Transverse colon (tissue), 4 donors: ENCODE data around the gene MFN1. TPM values are rescaled to one million over a fixed set of nuclear protein-coding genes. Genes with fewer than 3 reads are reported as not detected.

Experiments used
- DNase-seq: peaks from one replicate; pipeline ENCODE4 v3.0.0-alpha.2; 2019
- H3K27ac ChIP-seq, 4 donors: fragments of 200-600 bp; sonication (generic); 2 replicates each; pipeline ENCODE4 v1.5.1; 2016 to 2018; ENCODE audit warnings: inconsistent platforms in 4 of 4
- H3K27me3 ChIP-seq: fragments of 200-600 bp; sonication (generic); 2 replicates; pipeline ENCODE4 v1.5.1; 2017; ENCODE audit warnings: inconsistent platforms
- H3K36me3 ChIP-seq, 4 donors: fragments of 200-600 bp; sonication (generic); 2 replicates each; pipeline ENCODE4 v1.5.1; 2017 to 2019; ENCODE audit warnings: inconsistent platforms in 4 of 4
- H3K4me1 ChIP-seq, 4 donors: fragments of 200-600 bp; sonication (generic); 2 replicates each; pipeline ENCODE4 v1.5.1; 2017 to 2020; ENCODE audit warnings: inconsistent platforms in 4 of 4
- H3K4me3 ChIP-seq, 4 donors: fragments of 200-600 bp; sonication (generic); 1 replicate in 1 of 4; 2 replicates in 3 of 4; pipeline versions ENCODE4 v1.5.1 to v1.6.1; 2017 to 2019; ENCODE audit warnings: inconsistent platforms in 4 of 4
- H3K9me3 ChIP-seq, 2 donors: fragments of 200-600 bp; sonication (generic); 2 replicates each; pipeline ENCODE4 v1.5.1; 2017 to 2019; ENCODE audit warnings: inconsistent platforms in 2 of 2
- EP300 ChIP-seq: sonication (generic); formaldehyde crosslinking; IDR thresholded peaks from one replicate; pipeline ENCODE4 v1.6.1; 2017; ENCODE audit warnings: antibody characterized with exemption, low read depth
- POLR2A ChIP-seq: fragments of 450-650 bp; IDR thresholded peaks from one replicate; pipeline ENCODE4 v1.6.1; 2016; ENCODE audit warnings: antibody characterized with exemption, mild to moderate bottlenecking, moderate library complexity
- POLR2AphosphoS5 ChIP-seq, 3 donors: sonication (generic); formaldehyde crosslinking; IDR thresholded peaks; one replicate each; pipeline ENCODE4 v1.6.1; 2016; ENCODE audit warnings: antibody characterized with exemption in 3 of 3
- WGBS, 2 donors: methylation state at CpG; one replicate each; pipeline ENCODE4 v1.1.5; 2018; ENCODE audit warnings: low coverage in 1 of 2; 5-methylcytosine and 5-hydroxymethylcytosine counted together
- in situ Hi-C, 4 donors: fragments of 200-750 bp; cut with MboI; loops; one replicate each; pipeline versions ENCODE4 v1.15.0 to v1.15.1; 2017; ENCODE audit warnings: low sequenced_read_pairs in 3 of 4, low pct_ligation_motif_present in 1 of 4, low pct_unique_long_range_greater_than_20kb in 1 of 4
- intact Hi-C: fragments of 100-400 bp; cut with DNase I; formaldehyde crosslinking; loops from one replicate; pipeline ENCODE4 v1.15.1; 2023; ENCODE audit warnings: low total_unique reads
- total RNA-seq, 4 donors: library from RNA; depleted of rRNA; stranded (reverse); fragments of >200 nt; gene quantifications; one replicate each; pipeline ENCODE4 v1.1.0, GENCODE V29; 2016
- TF ChIP-seq, protein P1 (sequence below), 5 experiments: fragments of 200-600 bp in 3 of 5; fragments of 450-650 bp in 2 of 5; sonication (generic) in 3 of 5; IDR thresholded peaks; 1 replicate in 2 of 5; 2 replicates in 3 of 5; pipeline ENCODE4 v1.5.1; 2016 to 2017; ENCODE audit warnings: antibody characterized with exemption in 5 of 5, inconsistent platforms in 3 of 5, mild to moderate bottlenecking in 2 of 5, moderate library complexity in 1 of 5

MFN1 gene
- total RNA-seq, 4 donors from 2014 or later: 46.8 to 69.4 (median 62.6) TPM

DNA sequence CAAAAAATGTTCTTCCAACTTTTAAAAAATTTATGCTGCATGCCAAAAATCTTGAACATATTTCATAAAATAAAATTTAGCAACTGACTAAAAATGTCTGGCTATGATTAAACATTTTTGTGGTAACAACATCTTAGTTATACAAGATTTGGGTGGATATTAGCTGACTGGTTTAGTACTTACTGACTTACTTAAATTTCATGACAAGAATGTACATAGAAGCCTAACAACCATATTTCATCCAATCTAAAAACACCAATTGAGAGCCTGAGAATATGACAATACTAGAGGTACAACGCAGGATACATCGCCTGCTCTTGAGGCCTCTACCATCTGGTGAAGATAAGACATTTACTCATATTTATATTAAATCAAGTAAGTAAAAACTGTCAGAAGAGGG is 69.2 kb downstream of the MFN1 start:
- Histone ChIP-seq H3K27me3 (no peaks in the 10 kb centered on the region), H3K27ac (no peak overlapping the region), H3K4me1 (no peaks in the 10 kb centered on the region), H3K9me3 (no peaks in the 10 kb centered on the region), H3K4me3 (no peak overlapping the region), H3K36me3 (no peaks in the 10 kb centered on the region)
- WGBS, 2 donors: 94 to 100% methylated on average over 2 of the region's 2 CpGs
- DNase-seq: no peak
- in situ Hi-C loops (loop anchor here in 1 of 4 donors (25.0 kb wide), 1 partner anchor 146 kb away; the partner anchor contains the start of gene ACTL6A), intact Hi-C loops (no loop called here)
- TF ChIP-seq, protein P1, sequence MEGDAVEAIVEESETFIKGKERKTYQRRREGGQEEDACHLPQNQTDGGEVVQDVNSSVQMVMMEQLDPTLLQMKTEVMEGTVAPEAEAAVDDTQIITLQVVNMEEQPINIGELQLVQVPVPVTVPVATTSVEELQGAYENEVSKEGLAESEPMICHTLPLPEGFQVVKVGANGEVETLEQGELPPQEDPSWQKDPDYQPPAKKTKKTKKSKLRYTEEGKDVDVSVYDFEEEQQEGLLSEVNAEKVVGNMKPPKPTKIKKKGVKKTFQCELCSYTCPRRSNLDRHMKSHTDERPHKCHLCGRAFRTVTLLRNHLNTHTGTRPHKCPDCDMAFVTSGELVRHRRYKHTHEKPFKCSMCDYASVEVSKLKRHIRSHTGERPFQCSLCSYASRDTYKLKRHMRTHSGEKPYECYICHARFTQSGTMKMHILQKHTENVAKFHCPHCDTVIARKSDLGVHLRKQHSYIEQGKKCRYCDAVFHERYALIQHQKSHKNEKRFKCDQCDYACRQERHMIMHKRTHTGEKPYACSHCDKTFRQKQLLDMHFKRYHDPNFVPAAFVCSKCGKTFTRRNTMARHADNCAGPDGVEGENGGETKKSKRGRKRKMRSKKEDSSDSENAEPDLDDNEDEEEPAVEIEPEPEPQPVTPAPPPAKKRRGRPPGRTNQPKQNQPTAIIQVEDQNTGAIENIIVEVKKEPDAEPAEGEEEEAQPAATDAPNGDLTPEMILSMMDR (IDR thresholded peaks at IDR 0.05): no peak
- TF ChIP-seq POLR2A (no peak), EP300 (no peak), POLR2AphosphoS5 (IDR thresholded peaks at IDR 0.05) (no peak)

DNA sequence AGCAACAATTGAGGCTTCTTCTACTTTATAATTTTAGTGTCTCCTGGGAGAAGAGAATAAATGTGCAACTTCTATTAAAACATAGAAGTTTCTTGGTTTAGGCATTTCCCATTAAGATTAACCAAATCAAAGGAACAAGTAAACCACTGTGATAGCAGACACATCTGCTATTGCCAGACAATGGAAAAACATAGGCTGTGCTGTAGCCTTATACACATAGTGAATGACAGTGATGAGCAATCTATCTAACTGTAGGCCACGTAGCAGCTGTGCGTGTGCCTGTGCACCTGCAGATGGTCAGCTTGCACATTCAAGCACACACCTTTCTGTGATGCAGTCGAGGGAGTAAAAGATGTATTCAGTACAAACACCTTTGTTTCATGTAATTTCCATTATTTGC is 71.1 kb downstream of the MFN1 start:
- in situ Hi-C loops: loop anchor here in 1 of 4 donors (25.0 kb wide), 1 partner anchor 144 kb away; the partner anchor contains the start of gene ACTL6A
- TF ChIP-seq, protein P1 (IDR thresholded peaks at IDR 0.05): no peak
- TF ChIP-seq POLR2AphosphoS5 (IDR thresholded peaks at IDR 0.05) (no peak), POLR2A (no peak), EP300 (no peak)
- H3K27me3 ChIP-seq: no peaks in the 10 kb centered on the region
- no peaks in the 10 kb centered on the region for H3K4me1 ChIP-seq
- no peaks in the 10 kb centered on the region for H3K9me3 ChIP-seq
- no peaks in the 10 kb centered on the region for H3K36me3 ChIP-seq
- WGBS, 2 donors: 86 to 89% methylated on average over 3 of the region's 3 CpGs
- no peak overlapping the region for H3K4me3 ChIP-seq
- no peak overlapping the region for H3K27ac ChIP-seq
- DNase-seq: no peak
- intact Hi-C loops: no loop called here

DNA sequence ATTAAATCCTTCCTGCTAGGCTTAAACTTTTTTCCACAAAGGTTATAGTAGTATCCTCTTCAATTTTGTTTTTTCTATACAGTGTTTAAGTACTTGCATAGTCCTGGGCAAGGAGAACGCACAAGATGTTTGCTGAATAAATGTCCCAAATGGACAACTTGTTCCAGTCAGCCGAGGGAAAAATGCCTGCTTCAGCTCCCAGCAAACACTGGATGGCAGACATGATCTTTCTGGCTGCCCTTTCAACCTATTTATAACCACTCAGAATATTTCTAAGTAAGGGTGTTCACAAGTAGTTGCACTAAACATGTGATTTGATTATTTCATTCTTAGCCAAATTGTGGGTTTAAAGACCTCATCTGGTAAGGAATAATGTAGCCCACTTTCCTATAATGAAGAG is 74.0 kb downstream of the MFN1 start:
- in situ Hi-C loops: loop anchor here in 1 of 4 donors (25.0 kb wide), 1 partner anchor 141 kb away; the partner anchor contains the start of gene ACTL6A
- Histone ChIP-seq H3K4me3 (no peak overlapping the region), H3K27me3 (no peaks in the 10 kb centered on the region), H3K9me3 (no peaks in the 10 kb centered on the region), H3K4me1 (no peaks in the 10 kb centered on the region), H3K36me3 (no peaks in the 10 kb centered on the region), H3K27ac (no peak overlapping the region)
- intact Hi-C loops: loop anchor here (10.0 kb wide), 1 partner anchor 133 kb away; no protein-coding TSS in a partner anchor
- no peak for TF ChIP-seq POLR2A
- TF ChIP-seq, protein P1 (IDR thresholded peaks at IDR 0.05): peak in 4 of 5 experiments; percentile 14 to 35 (median 26)
- WGBS, 2 donors: 54 to 61% methylated on average over 2 of the region's 2 CpGs
- no peak for DNase-seq

DNA sequence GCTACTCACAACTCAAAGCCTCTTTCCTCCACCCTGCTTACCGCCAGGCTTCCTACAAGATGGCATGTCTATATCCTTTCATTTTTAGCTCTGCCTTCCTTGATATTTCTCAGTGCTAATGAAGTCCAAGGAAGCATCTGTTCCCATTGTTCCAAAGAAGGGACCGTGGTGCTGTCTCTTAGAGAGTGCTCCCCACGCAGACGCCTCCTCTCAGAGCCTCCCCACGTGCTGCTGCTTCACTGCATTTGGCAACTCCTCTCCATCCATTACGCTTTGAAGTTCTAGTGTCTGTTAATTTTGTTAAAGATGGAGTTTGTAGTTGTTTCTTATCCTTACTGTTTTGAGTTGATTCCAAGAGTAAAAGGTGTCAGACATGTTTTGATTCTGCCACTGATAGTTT is 77.6 kb downstream of the MFN1 start:
- intact Hi-C loops: loop anchor here (10.0 kb wide), 1 partner anchor 130 kb away; no protein-coding TSS in a partner anchor
- WGBS, 2 donors: 85 to 93% methylated on average over 6 of the region's 6 CpGs

More for the DNA sequence above, 77.6 kb downstream of the MFN1 start:
- Histone ChIP-seq H3K36me3 (no peaks in the 10 kb centered on the region), H3K27ac (no peak overlapping the region), H3K9me3 (no peaks in the 10 kb centered on the region), H3K27me3 (no peaks in the 10 kb centered on the region), H3K4me3 (no peak overlapping the region), H3K4me1 (no peaks in the 10 kb centered on the region)
- no peak for DNase-seq
- TF ChIP-seq EP300 (no peak), POLR2AphosphoS5 (IDR thresholded peaks at IDR 0.05) (no peak), POLR2A (no peak)
- TF ChIP-seq, protein P1 (IDR thresholded peaks at IDR 0.05): no peak
- in situ Hi-C loops: loop anchor here in 1 of 4 donors (25.0 kb wide), 1 partner anchor 137 kb away; the partner anchor contains the start of gene ACTL6A
